IMR-90 (cell line): Measurements from ENCODE around the gene NSF. TPM values are rescaled to one million over a fixed set of nuclear protein-coding genes. Genes with fewer than 3 reads are reported as not detected.

ENCODE experiments used
- ATAC-seq: fragments of 200-7000 bp; cut with Tn5 transposase; 2 replicates; pipeline ENCODE4 v1.9.1; 2020; ENCODE audit warnings: low read depth, mild to moderate bottlenecking, moderate library complexity
- BruUV-seq: library from RNA; stranded (reverse); fragments of 400-500 nt; replicated peaks from 2 replicates; lab custom pipeline; 2021; lab: Mats Ljungman, UMichigan
- CTCF ChIA-PET: fragments of 300-600 bp; formaldehyde crosslinking; extraction: SDS; loops from one replicate; lab custom pipeline; 2021; ENCODE audit warnings: antibody characterized with exemption; lab: Yijun Ruan, JAX
- POLR2A ChIA-PET: fragments of 300-600 bp; sonication (Branson Sonifier 250); formaldehyde crosslinking; loops from one replicate; lab custom pipeline; 2022; ENCODE audit warnings: antibody characterized with exemption; ENCODE audit not compliant: unreplicated experiment; lab: Charles Lee
- DNase-seq: peaks from one replicate; pipeline ENCODE4 v3.0.0; 2013
- H2AFZ ChIP-seq: replicated peaks from 2 replicates; pipeline ENCODE3; 2013; ENCODE audit warnings: low read length, mild to moderate bottlenecking; ENCODE audit not compliant: poor library complexity
- H2AK5ac ChIP-seq: 2 replicates; pipeline ENCODE4 v1.6.1; 2013; ENCODE audit warnings: low read depth, low read length, inconsistent platforms
- H2AK9ac ChIP-seq: replicated peaks from 2 replicates; pipeline ENCODE3; 2013; ENCODE audit warnings: mild to moderate bottlenecking, low read depth, low read length, moderate library complexity; ENCODE audit not compliant: poor library complexity
- H2BK120ac ChIP-seq: 2 replicates; pipeline ENCODE4 v1.6.1; 2013; ENCODE audit warnings: low read depth, low read length, inconsistent platforms
- H2BK15ac ChIP-seq: 3 replicates; pipeline ENCODE4 v1.6.1; 2013; ENCODE audit warnings: low read depth, low read length, inconsistent platforms
- H2BK20ac ChIP-seq: 2 replicates; pipeline ENCODE4 v1.6.1; 2013; ENCODE audit warnings: low read depth, mild to moderate bottlenecking, inconsistent platforms, low read length, moderate library complexity
- H2BK5ac ChIP-seq: 2 replicates; pipeline ENCODE4 v1.6.1; 2013; ENCODE audit warnings: mild to moderate bottlenecking, low read depth, low read length, inconsistent platforms; ENCODE audit not compliant: poor library complexity, severe bottlenecking
- H3K14ac ChIP-seq: replicated peaks from 2 replicates; pipeline ENCODE4 v1.6.1; 2013; ENCODE audit warnings: low read depth, low read length, inconsistent platforms
- H3K18ac ChIP-seq: 2 replicates; pipeline ENCODE4 v1.6.1; 2013; ENCODE audit warnings: low read depth, low read length, control low read depth
- H3K23ac ChIP-seq: 2 replicates; pipeline ENCODE4 v1.6.1; 2013; ENCODE audit warnings: low read depth, low read length, inconsistent platforms
- H3K27ac ChIP-seq: 2 replicates; pipeline ENCODE4 v1.5.1; 2013; ENCODE audit warnings: mild to moderate bottlenecking, control low read depth, low read length; ENCODE audit not compliant: insufficient read depth
- H3K27me3 ChIP-seq: 2 replicates; pipeline ENCODE4 v1.6.1; 2013; ENCODE audit warnings: low read length; ENCODE audit not compliant: control insufficient read depth, insufficient read depth
- H3K36me3 ChIP-seq: 2 replicates; pipeline ENCODE4 v1.6.1; 2013; ENCODE audit warnings: low read length, mixed read lengths; ENCODE audit not compliant: control insufficient read depth, insufficient read depth
- H3K4ac ChIP-seq: 2 replicates; pipeline ENCODE4 v1.6.1; 2013; ENCODE audit warnings: low read depth, low read length, inconsistent platforms
- H3K4me1 ChIP-seq: 2 replicates; pipeline ENCODE4 v1.6.1; 2013; ENCODE audit warnings: low read length, mixed read lengths; ENCODE audit not compliant: control insufficient read depth, insufficient read depth
- H3K4me2 ChIP-seq: 2 replicates; pipeline ENCODE4 v1.6.1; 2013; ENCODE audit warnings: low read depth, mild to moderate bottlenecking, control low read depth, low read length, moderate library complexity
- H3K4me3 ChIP-seq: 2 replicates; pipeline ENCODE4 v1.5.1; 2013; ENCODE audit warnings: low read depth, mild to moderate bottlenecking, control low read depth, low read length, moderate library complexity; ENCODE audit not compliant: insufficient read depth
- H3K56ac ChIP-seq: 2 replicates; pipeline ENCODE4 v1.6.1; 2013; ENCODE audit warnings: low read length, inconsistent platforms; ENCODE audit not compliant: insufficient read depth; ENCODE audit errors: extremely low read depth
- H3K79me1 ChIP-seq, 2 experiments: 2 replicates each; pipeline ENCODE4 v1.6.1; 2013; ENCODE audit warnings: low read length in 2 of 2, inconsistent platforms in 1 of 2, low read depth in 1 of 2
- H3K9ac ChIP-seq: 2 replicates; pipeline ENCODE4 v1.6.1; 2013; ENCODE audit warnings: low read depth, low read length, control low read depth
- H3K9me1 ChIP-seq: 2 replicates; pipeline ENCODE4 v1.6.1; 2013; ENCODE audit warnings: low read length, inconsistent platforms; ENCODE audit not compliant: insufficient read depth
- H3K9me3 ChIP-seq: 2 replicates; pipeline ENCODE4 v1.6.1; 2013; ENCODE audit warnings: low read length; ENCODE audit not compliant: control insufficient read depth, insufficient read depth
- H4K20me1 ChIP-seq: 2 replicates; pipeline ENCODE4 v1.6.1; 2013; ENCODE audit warnings: low read length, inconsistent platforms; ENCODE audit not compliant: insufficient read depth
- H4K5ac ChIP-seq: 2 replicates; pipeline ENCODE4 v1.6.1; 2013; ENCODE audit warnings: mild to moderate bottlenecking, low read depth, low read length, control low read depth
- H4K8ac ChIP-seq, 2 experiments: 2 replicates each; pipeline ENCODE4 v1.6.1; 2013; ENCODE audit warnings: low read depth in 2 of 2, low read length in 2 of 2, control low read depth in 1 of 2, inconsistent platforms in 1 of 2
- H4K91ac ChIP-seq: 2 replicates; pipeline ENCODE4 v1.6.1; 2013; ENCODE audit warnings: low read depth, low read length, inconsistent platforms; ENCODE audit not compliant: insufficient read depth
- BHLHE40 ChIP-seq: fragments of 150-350 bp; IDR thresholded peaks from 2 replicates; pipeline ENCODE4 v1.6.1; 2016; ENCODE audit warnings: mild to moderate bottlenecking, low read depth, low read length
- CEBPB ChIP-seq: IDR thresholded peaks from 2 replicates; pipeline ENCODE4 v1.6.1; 2012; ENCODE audit warnings: low read depth, low read length, improper control_type of control experiment
- CHD1 ChIP-seq: IDR thresholded peaks from 2 replicates; pipeline ENCODE4 v1.6.1; 2012; ENCODE audit warnings: low read depth, low read length, improper control_type of control experiment
- CTCF ChIP-seq: conservative IDR thresholded peaks from 2 replicates; pipeline ENCODE4 v1.5.1; 2012; ENCODE audit warnings: mild to moderate bottlenecking, low read depth, low read length, improper control_type of control experiment
- ELK1 ChIP-seq: fragments of 150-350 bp; IDR thresholded peaks from 2 replicates; pipeline ENCODE4 v1.6.1; 2016; ENCODE audit warnings: low read depth, mild to moderate bottlenecking, low read length, moderate library complexity, borderline replicate concordance
- FOS ChIP-seq: fragments of 150-350 bp; IDR thresholded peaks from 2 replicates; pipeline ENCODE4 v1.6.1; 2016; ENCODE audit warnings: low read depth, low read length
- MAFK ChIP-seq: IDR thresholded peaks from 2 replicates; pipeline ENCODE4 v1.6.1; 2012; ENCODE audit warnings: low read depth, low read length, improper control_type of control experiment
- MAZ ChIP-seq: IDR thresholded peaks from 2 replicates; pipeline ENCODE4 v1.6.1; 2012; ENCODE audit warnings: low read depth, mild to moderate bottlenecking, low read length, improper control_type of control experiment, moderate library complexity, borderline replicate concordance
- MXI1 ChIP-seq: IDR thresholded peaks from 2 replicates; pipeline ENCODE4 v1.6.1; 2012; ENCODE audit warnings: low read depth, mild to moderate bottlenecking, low read length, moderate library complexity, borderline replicate concordance
- POLR2A ChIP-seq: IDR thresholded peaks from 2 replicates; pipeline ENCODE4 v1.6.1; 2012; ENCODE audit warnings: mild to moderate bottlenecking, low read depth, low read length
- RAD21 ChIP-seq: IDR thresholded peaks from 2 replicates; pipeline ENCODE4 v1.6.1; 2012; ENCODE audit warnings: low read length, improper control_type of control experiment
- RFX5 ChIP-seq: IDR thresholded peaks from 2 replicates; pipeline ENCODE4 v1.8.0; 2012; ENCODE audit warnings: low read depth, mild to moderate bottlenecking, low read length, moderate library complexity
- SMC3 ChIP-seq: fragments of 150-350 bp; IDR thresholded peaks from 2 replicates; pipeline ENCODE4 v1.6.1; 2016; ENCODE audit warnings: low read depth, mild to moderate bottlenecking, antibody characterized with exemption, low read length, moderate library complexity
- WGBS, 2 experiments: methylation state at CpG; one replicate each; pipeline versions ENCODE4 v1.1.5 to v1.1.7; 2013; ENCODE audit warnings: missing lambda C conversion rate in 2 of 2; ENCODE audit not compliant: insufficient read length in 1 of 2; ENCODE audit errors: extremely low coverage in 2 of 2; 5-methylcytosine and 5-hydroxymethylcytosine counted together
- dilution Hi-C: fragments of 300-500 bp; cut with HindIII; formaldehyde crosslinking; loops from one replicate; pipeline ENCODE4 v1.14.3; 2018; ENCODE audit warnings: low sequenced_read_pairs; ENCODE audit not compliant: unreplicated experiment
- in situ Hi-C: fragments of 300-500 bp; cut with MboI; formaldehyde crosslinking; loops from 3 replicates; pipeline ENCODE4 v1.14.3; 2019; ENCODE audit warnings: low sequenced_read_pairs, inconsistent platforms, mixed read lengths
- intact Hi-C: fragments of 100-400 bp; cut with micrococcal nuclease; formaldehyde crosslinking; loops from 2 replicates; pipeline ENCODE4 v1.10.0; 2022
- polyA plus RNA-seq, 3 experiments: library from polyadenylated mRNA; depleted of rRNA; stranded (reverse); fragments of >200 nt; gene quantifications; 2 replicates each; pipeline ENCODE4 v1.2.3, GENCODE V29; 2012; ENCODE audit warnings: low replicate concordance in 1 of 3
- total RNA-seq: library from RNA; depleted of rRNA; stranded (reverse); fragments of >200 nt; gene quantifications from 2 replicates; pipeline ENCODE4 v1.2.3, GENCODE V29; 2012

The NSF gene
- total and polyA plus RNA-seq, 2 of the 4 experiments (the other 2 are of a cell fraction): 38.9 to 110 TPM

- H3K79me1 ChIP-seq: peaks cover 0 to 12% of the 10 kb centered on the region in 2 experiments; a peak in 1 of 4 replicates
- H2AFZ ChIP-seq: no peak overlapping the region
- dilution Hi-C loops (no loop called here), in situ Hi-C loops (no loop called here), intact Hi-C loops (no loop called here)
- DNase-seq: no peak
- H3K27me3 ChIP-seq: no peaks in the 10 kb centered on the region
- WGBS, 2 experiments: no CpG with 5 or more reads among the region's 3 CpGs
- CTCF ChIA-PET: no interaction called here
- H2BK120ac ChIP-seq: peak overlapping the region; percentile 34; the same call in 1 of the 2 replicates
- no peak overlapping the region for H2AK9ac ChIP-seq
- TF ChIP-seq BHLHE40: no peak
- no peak for TF ChIP-seq MAFK
- TF ChIP-seq ELK1: no peak
- TF ChIP-seq MXI1: no peak
- no peak for TF ChIP-seq CTCF
- no peak for TF ChIP-seq MAZ
- no peak for TF ChIP-seq RAD21
- TF ChIP-seq SMC3: no peak
- no peak for TF ChIP-seq CEBPB
- no peak for TF ChIP-seq CHD1
- no peak for TF ChIP-seq RFX5
- TF ChIP-seq FOS: no peak
- no peak for TF ChIP-seq POLR2A
- H3K36me3 ChIP-seq: 0 out of 2 replicates have a peak, but pooled peaks cover 2% of the 10 kb centered on the region
- H4K20me1 ChIP-seq: no peaks in the 10 kb centered on the region
- no peak overlapping the region for H3K27ac ChIP-seq
- no peak overlapping the region for H3K56ac ChIP-seq
- peak overlapping the region; percentile 47 for H3K4ac ChIP-seq
- no peaks in the 10 kb centered on the region for H3K9me3 ChIP-seq
- H3K23ac ChIP-seq: no peak overlapping the region
- H4K5ac ChIP-seq: no peak overlapping the region
- no peak for ATAC-seq
- H2BK20ac ChIP-seq: 0 out of 2 replicates have a peak overlapping the region, but pooled peaks have one; percentile 33
- H4K8ac ChIP-seq: peak overlapping the region in 1 of 2 experiments; percentile 21; a peak in 1 of 4 replicates
- H2BK5ac ChIP-seq: no peak overlapping the region
- no peak overlapping the region for H3K18ac ChIP-seq
- H3K9ac ChIP-seq: no peak overlapping the region
- peak overlapping the region; percentile 34; the same call in 1 of the 2 replicates for H4K91ac ChIP-seq
- no peak overlapping the region for H3K4me3 ChIP-seq
- H3K14ac ChIP-seq: peak overlapping the region; percentile 87; the same call in 1 of the 2 replicates
- BruUV-seq: no TSS peak
- H3K9me1 ChIP-seq: peaks cover 24% of the 10 kb centered on the region
- H2BK15ac ChIP-seq: 0 out of 3 replicates have a peak overlapping the region, but pooled peaks have one; percentile 23
- H3K4me2 ChIP-seq: no peak overlapping the region
- POLR2A ChIA-PET: no interaction called here
- peak overlapping the region; percentile 38; the same call in 1 of the 2 replicates for H2AK5ac ChIP-seq
- peaks cover 14% of the 10 kb centered on the region for H3K4me1 ChIP-seq
Measured at GRCh38 chr17:46763416-46763815, 172.9 kb downstream of the NSF start.
